Spleen (tissue), 11 donors: Measurements from ENCODE around the gene SLCO2A1. TPM values are rescaled to one million over a fixed set of nuclear protein-coding genes. Genes with fewer than 3 reads are reported as not detected.

Experiments used
- DNase-seq: peaks from one replicate; pipeline ENCODE4 v3.0.0-alpha.2; 2020
- H3K27ac ChIP-seq, 8 donors: fragments of 200-600 bp; sonication (generic) in 7 of 8; 1 replicate in 4 of 8; 2 replicates in 4 of 8; pipeline versions ENCODE4 v1.5.0 to v1.8.0; 2016 to 2021; ENCODE audit warnings: inconsistent platforms in 4 of 8, mild to moderate bottlenecking in 4 of 8, moderate library complexity in 1 of 8
- H3K27me3 ChIP-seq, 7 donors: fragments of 200-600 bp; sonication (generic) in 6 of 7; replicated peaks in 1 of 7; 1 replicate in 4 of 7; 2 replicates in 3 of 7; pipeline versions ENCODE4 v1.5.0 to v1.8.0; 2016 to 2021; ENCODE audit warnings: inconsistent platforms in 3 of 7, mild to moderate bottlenecking in 1 of 7
- H3K36me3 ChIP-seq, 6 donors: fragments of 200-600 bp; sonication (generic) in 5 of 6; 1 replicate in 4 of 6; 2 replicates in 2 of 6; pipeline versions ENCODE4 v1.5.0 to v1.8.0; 2016 to 2021; ENCODE audit warnings: inconsistent platforms in 2 of 6
- H3K4me1 ChIP-seq, 6 donors: fragments of 200-600 bp; sonication (generic) in 5 of 6; 1 replicate in 3 of 6; 2 replicates in 3 of 6; pipeline versions ENCODE4 v1.5.0 to v1.8.0; 2016 to 2021; ENCODE audit warnings: inconsistent platforms in 3 of 6
- H3K4me3 ChIP-seq, 8 donors: fragments of 200-600 bp; sonication (generic) in 7 of 8; 1 replicate in 4 of 8; 2 replicates in 4 of 8; pipeline versions ENCODE4 v1.5.0 to v1.8.0; 2016 to 2021; ENCODE audit warnings: inconsistent platforms in 4 of 8, mild to moderate bottlenecking in 4 of 8, moderate library complexity in 2 of 8
- H3K9me3 ChIP-seq, 8 donors: fragments of 200-600 bp; sonication (generic) in 7 of 8; 1 replicate in 4 of 8; 2 replicates in 4 of 8; pipeline versions ENCODE4 v1.5.0 to v1.8.0; 2016 to 2021; ENCODE audit warnings: inconsistent platforms in 4 of 8
- CTCF ChIP-seq, 11 experiments: fragments of 200-600 bp in 7 of 11; fragments of 450-650 bp in 4 of 11; sonication (generic) in 4 of 11; IDR thresholded peaks in 8 of 11; conservative IDR thresholded peaks in 3 of 11; 1 replicate in 7 of 11; 2 replicates in 4 of 11; pipeline versions ENCODE4 v1.4.0 to v1.8.0; 2016 to 2021; ENCODE audit warnings: antibody characterized with exemption in 11 of 11, inconsistent platforms in 4 of 11, mild to moderate bottlenecking in 1 of 11
- POLR2A ChIP-seq, 3 donors: fragments of 450-650 bp; IDR thresholded peaks; one replicate each; pipeline ENCODE4 v1.5.1; 2017; ENCODE audit warnings: antibody characterized with exemption in 3 of 3, mild to moderate bottlenecking in 1 of 3
- POLR2AphosphoS5 ChIP-seq, 3 donors: sonication (generic); formaldehyde crosslinking; IDR thresholded peaks; one replicate each; pipeline ENCODE4 v1.5.1; 2017; ENCODE audit warnings: antibody characterized with exemption in 3 of 3
- WGBS, 5 donors: extraction: QIAGEN DNeasy Blood & Tissue Kit in 3 of 5; methylation state at CpG; one replicate each; pipeline versions ENCODE4 v1.1.5 to v1.1.7; 2013 to 2018; 5-methylcytosine and 5-hydroxymethylcytosine counted together
- intact Hi-C: fragments of 100-400 bp; cut with DNase I; formaldehyde crosslinking; loops from one replicate; pipeline ENCODE4 v1.15.0; 2023; ENCODE audit warnings: low total_unique reads
- polyA plus RNA-seq, 3 donors: library from polyadenylated mRNA; stranded (reverse); fragments of 200-250 nt; gene quantifications; one replicate each; pipeline ENCODE4 v1.2.1, GENCODE V29; 2013
- total RNA-seq, 7 donors: library from RNA; depleted of rRNA in 3 of 7; stranded (reverse); fragments of >200 nt in 3 of 7; fragmentation: NEBNext Ultra II Directional in 4 of 7; extraction: Animal tissue kit (Norgen Biotek cat#: 25700) in 4 of 7; gene quantifications; one replicate each; pipeline versions ENCODE4 v1.1.0 to v1.2.1, GENCODE V29; 2016 to 2021
- donor health status: healthy with polysubstance abuse.
- donor health status: DM: no; HTN: no; CAD: no; lungs with moderate emphysema.
- donor health status: DM: no; HTN: no; CAD: no.
- donor health status: Bipolar disorder and iron deficiency.
- donor health status: healthy.
- donor health status: DM: no; HTN: no; CAD: no.
- donor health status: DM: yes; HTN: yes; CAD: no.

The SLCO2A1 gene
- total and polyA plus RNA-seq, 10 donors, result 4.8 to 118 (median 29.8) TPM

DNA sequence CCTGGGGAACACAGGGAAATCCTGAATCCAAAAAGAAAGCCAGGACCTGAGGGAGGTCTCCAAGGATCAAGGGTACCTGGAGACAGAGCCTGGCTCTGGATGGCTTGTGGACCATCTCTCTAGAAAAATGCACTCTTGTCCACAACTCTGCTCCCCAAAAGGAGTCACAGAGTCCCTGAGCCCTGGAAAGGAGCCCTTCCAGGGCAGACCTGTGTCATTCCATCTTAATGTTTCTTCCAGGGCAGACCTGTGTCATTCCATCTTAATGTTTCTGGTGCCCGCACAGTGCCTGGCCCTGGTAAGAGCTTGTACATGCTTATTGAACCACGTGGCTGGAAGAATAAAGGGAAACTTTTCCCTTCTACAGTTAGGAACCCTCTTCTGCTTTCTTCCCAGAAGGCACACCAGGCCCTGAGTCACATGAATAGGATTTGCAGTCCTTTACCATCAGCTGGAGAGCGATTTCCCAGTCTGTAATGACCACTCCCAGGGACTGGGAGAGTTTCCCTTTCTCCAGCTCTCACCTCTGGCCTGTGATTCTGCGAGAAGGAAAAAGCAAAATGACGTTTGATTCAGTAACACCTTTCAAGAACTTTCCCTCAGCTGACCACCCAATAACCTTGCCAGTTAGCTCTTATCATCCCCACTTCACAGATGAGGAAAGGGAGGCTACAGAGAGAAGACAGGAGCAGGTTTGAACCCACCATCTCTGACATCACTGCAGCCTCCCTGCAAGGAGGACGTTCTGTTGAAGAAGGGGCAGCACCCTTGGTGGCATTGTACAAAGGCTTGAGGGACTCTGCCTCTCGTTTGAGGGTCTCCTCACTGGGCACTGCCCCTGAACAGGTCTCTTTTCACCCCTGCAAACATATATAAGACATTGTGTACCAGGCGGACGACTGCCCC is 35.8 kb upstream of the SLCO2A1 start:
- Histone ChIP-seq H3K27ac (peak overlapping the region in 5 of 8 donors; percentile 62 to 75 (median 70)), H3K9me3 (no peaks in the 10 kb centered on the region), H3K4me3 (no peak overlapping the region), H3K4me1 (peaks cover 5 to 51% (median 28%) of the 10 kb centered on the region in 6 donors), H3K36me3 (no peaks in the 10 kb centered on the region), H3K27me3 (no peaks in the 10 kb centered on the region)
- WGBS, 5 donors, result 61 to 75% (median 66%) methylated on average over 9 of the region's 9 CpGs
- peak; percentile 31 for DNase-seq
- intact Hi-C loops, result no loop called here
- no peak for TF ChIP-seq CTCF (IDR thresholded peaks at IDR 0.05 in 8 of 11, conservative IDR thresholded peaks at IDR 0.05 in 3 of 11)
- no peak for TF ChIP-seq POLR2A (IDR thresholded peaks at IDR 0.05)
- TF ChIP-seq POLR2AphosphoS5 (IDR thresholded peaks at IDR 0.05), result no peak

- intact Hi-C loops, result no loop called here
- 64 to 91% (median 80%) methylated on average over 2 of the region's 2 CpGs for WGBS, 5 donors
- TF ChIP-seq POLR2A (IDR thresholded peaks at IDR 0.05) (no peak), CTCF (IDR thresholded peaks at IDR 0.05 in 8 of 11, conservative IDR thresholded peaks at IDR 0.05 in 3 of 11) (no peak), POLR2AphosphoS5 (IDR thresholded peaks at IDR 0.05) (no peak)
Observed at GRCh38 chr3:134064081-134064480, 34.4 kb upstream of the SLCO2A1 start.

GRCh38 chr3:134061401-134061800 is 31.7 kb upstream of the SLCO2A1 start:
- Histone ChIP-seq H3K4me3 (no peak overlapping the region), H3K4me1 (peaks cover 18 to 68% (median 29%) of the 10 kb centered on the region in 6 donors), H3K27ac (no peak overlapping the region), H3K9me3 (no peaks in the 10 kb centered on the region), H3K36me3 (no peaks in the 10 kb centered on the region), H3K27me3 (no peaks in the 10 kb centered on the region)
- TF ChIP-seq CTCF (IDR thresholded peaks at IDR 0.05 in 8 of 11, conservative IDR thresholded peaks at IDR 0.05 in 3 of 11), result no peak
- no peak for TF ChIP-seq POLR2A (IDR thresholded peaks at IDR 0.05)
- intact Hi-C loops, result no loop called here
- peak; percentile 52 for DNase-seq
- 61 to 93% (median 78%) methylated on average over 7 of the region's 7 CpGs for WGBS, 5 donors

More at GRCh38 chr3:134064081-134064480, 34.4 kb upstream of the SLCO2A1 start:
- Histone ChIP-seq H3K4me3 (no peak overlapping the region), H3K27me3 (no peaks in the 10 kb centered on the region), H3K9me3 (no peaks in the 10 kb centered on the region), H3K36me3 (no peaks in the 10 kb centered on the region), H3K27ac (no peak overlapping the region), H3K4me1 (peaks cover 8 to 64% (median 33%) of the 10 kb centered on the region in 6 donors)
- no peak for DNase-seq
